GM12801 (cell line): ENCODE data around the gene NBEA.

Experiments
- CTCF ChIP-seq: IDR thresholded peaks from one replicate; pipeline ENCODE4 v1.5.1; 2011; ENCODE audit warnings: control low read depth; ENCODE audit not compliant: insufficient read length; ENCODE audit errors: extremely low read depth

NBEA gene

DNA sequence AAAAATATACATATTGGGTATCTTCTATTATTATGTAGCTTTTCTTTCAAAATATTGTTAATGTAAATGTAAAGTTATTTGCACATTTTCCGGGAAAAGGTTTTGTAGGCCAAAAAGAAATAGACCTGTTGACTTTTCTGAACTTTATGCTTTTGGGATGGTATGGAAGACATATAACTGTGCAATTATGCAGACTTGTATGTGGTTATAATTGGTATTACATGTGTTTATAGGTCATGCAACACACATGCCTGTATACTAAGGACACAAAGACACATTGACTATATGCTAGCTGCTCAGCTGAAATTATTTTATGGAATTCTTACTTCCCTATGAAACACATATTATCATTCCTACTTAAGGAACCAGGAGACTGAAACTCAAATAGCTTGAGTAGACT is 2.3 kb upstream of the NBEA start:
- TF ChIP-seq CTCF, result no peak

GRCh38 chr13:34941436-34941834 is 635 bp upstream of the NBEA start:
- TF ChIP-seq CTCF, result no peak

DNA sequence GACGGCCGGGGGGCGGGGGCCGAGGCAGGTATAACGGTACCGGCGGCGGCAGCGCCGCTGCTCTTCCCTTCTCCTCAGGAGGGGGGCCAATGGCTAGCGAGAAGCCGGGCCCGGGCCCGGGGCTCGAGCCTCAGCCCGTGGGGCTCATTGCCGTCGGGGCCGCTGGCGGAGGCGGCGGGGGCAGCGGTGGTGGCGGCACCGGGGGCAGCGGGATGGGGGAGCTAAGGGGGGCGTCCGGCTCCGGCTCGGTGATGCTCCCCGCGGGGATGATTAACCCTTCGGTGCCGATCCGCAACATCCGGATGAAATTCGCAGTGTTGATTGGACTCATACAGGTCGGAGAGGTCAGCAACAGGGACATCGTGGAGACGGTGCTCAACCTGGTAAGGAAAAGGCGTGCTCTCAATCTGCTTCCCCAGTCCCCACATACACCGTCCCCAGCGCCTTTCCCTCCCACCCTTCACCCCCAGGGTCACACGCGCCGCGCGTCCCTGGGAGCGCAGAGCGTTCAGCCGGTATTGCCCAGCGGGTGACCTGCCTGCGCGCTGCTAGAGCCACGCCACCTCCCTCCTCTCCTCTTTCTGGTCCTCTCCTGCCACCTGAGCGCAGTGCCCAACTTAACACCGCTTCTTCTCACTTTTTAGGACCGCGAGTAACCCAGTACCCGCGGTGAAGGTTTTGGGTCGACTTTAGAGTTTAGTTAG is 814 bp downstream of the NBEA start:
- TF ChIP-seq CTCF, result no peak

DNA sequence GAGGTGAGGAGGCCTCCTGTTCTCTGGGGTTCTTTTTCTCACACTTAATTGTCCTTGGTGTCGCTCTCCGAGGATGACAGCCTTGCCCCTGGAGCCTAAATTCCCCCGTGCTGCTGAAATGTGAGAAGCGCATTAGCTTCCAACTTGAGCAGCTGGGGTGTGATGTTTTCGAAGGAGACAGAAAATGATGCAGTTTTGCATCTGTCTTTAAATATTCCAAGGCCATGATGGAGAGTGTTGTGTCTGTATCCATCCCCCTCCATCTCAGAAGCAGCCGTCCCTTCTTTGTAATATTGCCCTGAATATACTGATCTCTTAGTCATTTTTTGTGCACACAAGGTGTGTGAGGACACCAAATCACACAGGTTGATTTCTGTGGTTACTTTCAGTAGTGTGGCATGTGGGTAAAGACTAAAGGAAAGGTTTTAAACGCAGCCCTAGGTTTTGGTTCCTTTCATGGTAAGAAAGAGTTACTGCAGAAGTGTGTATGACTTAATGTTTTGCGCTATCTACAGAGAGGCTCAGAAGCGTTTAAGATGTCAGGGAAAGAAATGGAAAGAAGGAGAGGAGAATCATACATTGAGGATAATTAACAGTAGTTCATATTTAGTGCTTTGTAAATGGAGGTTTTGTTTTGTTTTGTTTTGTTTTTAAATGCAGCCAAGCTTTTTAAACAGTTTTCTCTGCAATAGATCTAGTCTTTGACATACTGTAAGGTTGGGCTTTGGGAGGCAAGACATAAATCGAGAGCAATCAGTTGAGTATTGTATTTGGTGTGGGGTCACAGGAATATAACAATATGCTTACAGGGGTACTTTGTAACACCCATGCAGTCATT is 1.6 kb downstream of the NBEA start:
- no peak for TF ChIP-seq CTCF

GRCh38 chr13:34944274-34944634 is 2.2 kb downstream of the NBEA start:
- no peak for TF ChIP-seq CTCF

DNA sequence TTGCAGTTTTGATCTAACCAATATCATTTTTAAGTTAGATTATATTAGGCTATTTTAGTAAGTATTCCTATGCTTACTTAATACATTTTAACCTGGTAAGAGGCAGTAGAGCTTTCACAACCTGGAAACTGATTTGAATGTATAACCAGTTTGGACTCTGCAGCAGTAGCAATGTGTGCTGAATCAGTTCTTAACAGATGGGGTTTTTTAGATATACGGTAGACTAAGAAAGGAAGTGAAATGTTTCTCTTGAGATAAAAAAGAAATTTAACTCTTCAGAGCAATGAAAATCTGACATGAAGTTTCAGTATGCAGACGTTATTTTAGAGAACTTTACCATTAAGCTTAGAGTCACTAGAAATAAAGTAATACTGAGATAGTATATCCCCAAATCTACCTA is 2.7 kb downstream of the NBEA start:
- TF ChIP-seq CTCF, result no peak

- TF ChIP-seq CTCF, result no peak
Measured at GRCh38 chr13:34951528-34951927, 9.5 kb downstream of the NBEA start.
